ENCODE data around the gene FGD2.
"Not testable (repeated sequence)": the region's sequence is repeated elsewhere in the genome, so short reads cannot be mapped to it uniquely, and the experiment has no call there.

Gene FGD2

GRCh38 chr6:37038292-37039198, 33.1 kb downstream of the FGD2 start:
- DNase-seq (ENCODE audit: low read depth in 1 of 2, low spot score in 1 of 2), result no peak

DNA sequence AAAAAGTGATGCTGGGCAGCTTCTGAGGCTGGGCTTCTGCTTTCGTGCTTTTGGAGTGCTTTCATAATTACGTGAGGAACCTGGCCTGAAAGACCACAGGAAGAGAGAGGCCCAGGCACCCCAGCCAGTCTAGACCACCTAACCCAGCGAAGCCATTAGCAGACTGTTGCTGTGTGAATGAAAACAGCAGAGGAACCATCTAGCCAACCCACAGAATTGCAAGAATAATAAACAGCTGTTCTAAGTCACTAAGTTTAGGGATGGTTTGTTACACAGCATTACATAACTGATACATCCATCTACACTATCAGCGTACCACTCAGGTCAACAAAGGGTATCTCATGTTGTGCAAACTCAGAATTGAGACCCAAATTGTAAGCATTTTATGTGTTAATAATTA, 34.5 kb downstream of the FGD2 start:
- no peak for DNase-seq (ENCODE audit: low read depth in 1 of 2, low spot score in 1 of 2)

DNA sequence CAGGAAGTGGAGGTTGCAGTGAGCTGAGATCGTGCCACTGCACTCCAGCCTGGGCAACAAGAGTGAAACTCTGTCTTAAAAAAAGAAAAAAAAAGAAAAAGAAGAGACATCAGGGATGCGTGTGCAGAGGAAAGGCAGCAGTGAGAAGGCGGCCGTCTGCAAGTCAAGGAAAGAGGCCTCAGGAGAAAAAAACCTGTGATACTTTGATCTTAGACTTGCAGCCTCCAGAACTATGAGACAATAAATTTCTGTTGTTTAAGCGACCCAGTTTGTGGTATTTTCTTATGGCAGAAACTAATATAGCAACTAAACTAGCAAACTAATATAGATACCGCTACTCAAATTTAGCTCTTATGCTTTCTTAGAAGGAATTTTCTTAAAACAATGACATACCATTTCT, 36.1 kb downstream of the FGD2 start:
- no peak for DNase-seq (ENCODE audit: low read depth in 1 of 2, low spot score in 1 of 2)

DNA sequence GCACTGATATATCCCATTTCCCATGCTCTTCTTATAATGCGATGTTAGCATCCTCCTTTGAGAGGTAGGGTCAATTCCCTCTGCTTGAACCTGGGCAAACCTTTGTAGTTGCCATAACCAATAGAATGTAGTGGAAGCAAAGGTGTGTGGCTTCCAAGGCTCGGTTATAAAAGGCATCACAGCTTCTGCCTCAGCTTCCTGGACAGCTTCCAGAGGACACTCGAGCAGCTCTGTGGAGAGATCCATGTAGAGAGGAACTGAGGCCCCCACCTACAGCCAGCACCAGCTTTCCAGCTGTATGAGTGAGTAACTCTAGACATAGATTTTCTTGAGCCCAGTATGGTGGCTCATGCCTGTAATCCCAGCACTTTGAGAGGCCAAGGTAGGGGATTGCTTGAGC, 36.7 kb downstream of the FGD2 start:
- no peak for DNase-seq (ENCODE audit: low read depth in 1 of 2, low spot score in 1 of 2)

DNA sequence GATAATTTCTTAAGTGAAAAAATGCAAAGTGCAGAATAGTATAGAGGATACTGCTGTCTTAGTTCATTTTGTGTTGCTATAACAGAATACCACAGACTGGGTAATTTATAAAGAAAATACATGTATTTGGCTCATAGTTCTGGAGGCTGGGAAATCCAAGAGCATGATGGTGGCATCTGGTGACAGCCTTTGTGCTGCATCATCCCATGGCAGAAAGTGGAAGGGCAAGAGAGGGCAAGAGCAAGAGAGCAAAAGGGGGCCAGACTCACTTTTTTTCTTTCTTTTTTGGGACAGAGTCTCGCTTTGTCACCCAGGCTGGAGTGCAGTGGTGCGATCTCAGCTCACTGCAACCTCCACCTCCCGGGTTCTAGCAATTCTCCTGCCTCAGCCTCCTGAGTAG, 37.6 kb downstream of the FGD2 start:
- not testable (repeated sequence) for DNase-seq (ENCODE audit: low read depth in 1 of 2, low spot score in 1 of 2)

- DNase-seq (ENCODE audit: low read depth in 1 of 2, low spot score in 1 of 2), result no peak
These were observed 41.9 kb downstream of the FGD2 start for GRCh38 chr6:37047346-37047688.

DNA sequence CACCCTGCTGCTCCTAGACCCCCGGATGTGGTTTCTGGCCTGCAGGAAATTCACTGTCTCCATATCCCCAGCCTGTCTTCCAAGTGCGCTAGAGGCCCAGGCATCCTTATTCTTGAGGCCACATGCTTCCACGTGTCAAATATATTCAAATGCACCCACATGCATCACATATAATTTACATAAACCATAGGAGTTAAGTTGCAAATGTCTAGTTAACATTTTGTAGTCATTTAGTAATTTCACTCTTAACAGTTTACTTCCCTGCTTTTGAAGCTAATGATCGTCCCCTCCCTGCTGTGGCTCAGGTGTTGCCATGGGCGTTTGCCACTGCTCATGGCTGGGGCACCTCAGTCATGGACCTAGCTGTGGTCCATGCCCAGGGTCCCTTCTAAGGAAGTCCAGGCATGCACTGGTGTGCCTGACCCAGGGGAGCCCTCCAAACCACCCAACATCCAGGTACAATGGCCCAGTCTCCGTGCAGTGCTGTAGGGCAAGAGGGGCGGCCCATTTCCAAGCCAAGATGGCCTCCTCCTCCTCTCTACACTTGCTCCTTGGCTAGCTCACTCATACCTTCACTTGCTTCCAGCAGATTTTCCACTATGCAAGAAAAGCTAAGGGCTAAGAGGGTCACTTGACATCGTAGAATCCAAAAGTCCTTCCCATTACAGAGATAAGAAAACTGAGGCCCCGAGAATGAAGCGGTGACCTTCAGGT, 42.4 kb downstream of the FGD2 start:
- no peak for DNase-seq (ENCODE audit: low read depth in 1 of 2, low spot score in 1 of 2)

DNA sequence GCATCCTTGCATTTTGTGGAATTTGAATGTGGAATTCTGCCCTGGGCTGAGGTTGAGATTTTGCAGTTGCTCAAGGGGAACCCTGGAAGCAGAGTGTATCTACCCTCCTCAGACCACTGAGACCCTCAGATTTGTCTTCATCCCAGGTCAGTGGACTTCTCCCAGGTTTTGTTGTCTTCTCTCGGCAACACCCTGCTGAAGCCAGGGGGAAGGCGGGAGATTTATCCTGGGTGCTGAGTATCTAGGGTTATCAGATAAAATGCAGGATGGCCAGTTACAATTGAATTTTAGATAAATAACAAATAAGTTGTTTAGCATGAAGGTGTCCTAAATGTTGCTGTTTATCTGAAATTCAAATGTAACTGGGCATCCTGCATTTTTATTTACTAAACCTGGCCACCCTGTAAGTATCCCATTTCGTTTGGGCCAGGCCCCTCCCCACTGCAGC, 43.0 kb downstream of the FGD2 start:
- no peak for DNase-seq (ENCODE audit: low read depth in 1 of 2, low spot score in 1 of 2)

DNA sequence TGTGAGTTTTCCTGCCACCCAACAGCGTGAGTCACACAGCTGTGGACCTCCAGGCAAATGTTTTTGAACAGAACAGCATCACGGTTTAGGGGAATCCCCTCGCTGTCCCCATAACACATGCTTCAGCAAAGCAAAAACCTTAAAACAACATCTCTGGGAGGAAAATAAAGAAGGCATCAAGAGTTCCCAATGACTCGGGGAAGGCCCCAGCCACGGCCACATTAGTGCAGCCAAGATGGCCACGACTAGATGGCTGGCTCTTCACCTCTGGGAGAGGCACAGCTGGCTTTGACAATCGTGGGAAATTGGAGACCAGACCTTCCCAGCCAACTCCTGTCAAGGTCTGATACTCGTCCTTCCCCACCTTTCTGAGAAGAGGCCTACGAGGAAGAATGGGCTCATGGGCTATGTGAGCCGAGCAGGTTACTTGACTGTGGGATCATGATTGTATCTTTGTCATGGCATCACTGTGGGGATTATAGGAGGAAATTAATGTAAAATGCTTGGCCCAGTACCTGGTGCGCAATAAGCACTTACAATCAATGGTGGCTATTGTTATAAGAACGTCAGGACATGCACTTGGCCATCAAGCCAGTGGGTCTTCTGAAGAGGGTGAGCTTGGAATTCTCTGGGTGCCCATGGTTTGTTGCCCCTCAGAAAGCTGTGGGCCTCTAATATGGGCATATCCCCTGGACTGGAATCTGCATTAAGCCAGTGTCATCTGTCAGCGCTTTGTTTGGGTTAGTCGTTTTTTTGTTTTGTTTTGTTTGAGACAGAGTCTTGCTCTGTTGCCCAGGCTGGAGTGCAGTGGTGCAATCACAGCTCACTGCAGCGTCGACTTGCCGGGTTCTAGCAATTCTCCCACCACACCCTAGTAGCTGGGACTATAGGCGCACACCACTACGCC, 43.6 kb downstream of the FGD2 start:
- DNase-seq (ENCODE audit: low read depth in 1 of 2, low spot score in 1 of 2), result peak; percentile 38 to 62

DNA sequence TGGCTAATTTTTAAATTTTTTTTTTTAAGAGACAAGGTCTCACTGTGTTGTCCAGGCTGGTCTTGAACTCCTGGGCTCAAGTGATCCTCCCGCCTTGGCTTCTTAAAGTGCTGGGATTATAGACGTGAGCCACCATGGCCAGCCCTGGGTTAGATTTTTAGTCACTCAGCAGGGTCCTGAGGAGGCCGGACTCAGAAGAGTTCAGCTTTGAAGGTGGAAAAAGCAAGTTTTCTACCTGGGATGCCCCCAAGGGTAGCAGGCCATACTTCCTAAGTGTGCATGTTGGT, 44.2 kb downstream of the FGD2 start:
- DNase-seq (ENCODE audit: low read depth in 1 of 2, low spot score in 1 of 2), result no peak

GRCh38 chr6:37050045-37050853, 44.8 kb downstream of the FGD2 start:
- peak in 1 of 2 donors; percentile 52 for DNase-seq (ENCODE audit: low read depth in 1 of 2, low spot score in 1 of 2)

- DNase-seq (ENCODE audit: low read depth in 1 of 2, low spot score in 1 of 2), result no peak
These were observed 45.3 kb downstream of the FGD2 start for GRCh38 chr6:37050854-37051137.

DNA sequence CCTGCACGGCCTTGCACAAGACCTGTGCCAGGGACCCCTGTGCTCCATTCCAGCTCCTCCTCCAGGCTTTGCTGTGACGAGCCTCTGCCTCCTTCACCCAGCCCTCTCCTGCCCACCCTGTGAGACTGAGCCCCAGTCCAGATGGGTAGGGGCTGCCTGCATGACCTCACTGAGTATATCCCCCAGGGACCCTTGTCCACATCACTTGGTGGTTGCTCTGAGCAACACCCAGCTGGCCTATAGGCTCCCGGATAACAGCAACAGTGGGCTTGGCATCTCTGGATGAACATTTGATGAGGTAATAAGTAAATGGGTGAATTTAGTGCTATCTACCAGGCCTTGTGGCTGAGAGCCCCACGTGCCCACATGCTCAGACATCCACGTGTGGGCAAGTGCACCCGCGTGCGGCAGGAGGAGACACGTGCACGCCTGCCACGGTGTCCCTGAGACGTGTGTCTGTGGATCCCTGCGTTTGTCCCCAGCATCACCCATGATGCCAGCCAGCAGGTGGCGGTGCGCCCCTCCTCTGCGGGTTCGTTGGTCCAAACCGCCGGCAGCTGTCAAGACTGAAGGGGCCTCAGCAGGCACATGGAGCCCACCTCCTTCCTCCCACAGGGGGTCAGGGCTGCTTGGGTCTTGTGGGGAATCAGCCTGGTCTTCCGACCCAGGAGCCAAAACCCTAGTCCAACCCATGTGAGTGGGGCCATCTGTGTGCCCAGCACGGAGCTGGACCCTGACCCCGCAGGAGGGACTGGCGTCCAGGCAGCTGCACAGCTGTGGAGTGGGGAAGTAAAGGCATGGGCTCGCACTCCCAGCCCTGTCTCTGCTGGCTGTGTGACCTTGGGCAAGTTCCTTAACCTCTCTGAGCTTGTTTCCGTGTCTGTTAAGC, 45.9 kb downstream of the FGD2 start:
- peak; percentile 80 for DNase-seq (ENCODE audit: low read depth in 1 of 2, low spot score in 1 of 2)

DNA sequence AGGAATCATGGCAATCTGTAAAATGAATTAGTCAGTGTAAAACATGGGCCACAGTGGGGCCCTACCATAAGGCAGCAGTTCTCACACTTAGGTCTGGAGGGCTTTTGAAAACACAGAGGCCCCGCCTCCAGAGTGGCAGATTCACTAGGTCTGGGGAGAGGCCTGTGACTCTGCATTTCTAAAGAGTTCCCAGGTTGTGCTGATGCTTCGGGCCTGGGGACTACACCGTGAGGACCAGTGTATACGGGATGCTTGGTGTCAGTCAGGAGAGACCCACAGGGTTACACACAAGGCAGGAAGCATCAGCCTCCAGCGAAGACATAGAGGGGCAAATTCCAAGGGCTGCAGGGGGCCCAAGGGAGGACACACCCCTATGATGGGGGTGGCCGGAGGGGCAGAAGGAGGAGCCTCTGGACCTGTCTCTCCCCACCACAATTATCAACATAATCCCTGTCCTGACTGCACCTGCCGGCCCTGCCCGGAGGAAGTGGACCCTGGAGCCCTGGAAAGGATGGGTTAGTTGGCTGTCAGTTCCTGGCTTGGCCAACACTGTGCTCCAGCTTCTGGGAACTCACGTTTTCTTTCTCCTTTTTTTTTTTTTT, 46.7 kb downstream of the FGD2 start:
- no peak for DNase-seq (ENCODE audit: low read depth in 1 of 2, low spot score in 1 of 2)

DNA sequence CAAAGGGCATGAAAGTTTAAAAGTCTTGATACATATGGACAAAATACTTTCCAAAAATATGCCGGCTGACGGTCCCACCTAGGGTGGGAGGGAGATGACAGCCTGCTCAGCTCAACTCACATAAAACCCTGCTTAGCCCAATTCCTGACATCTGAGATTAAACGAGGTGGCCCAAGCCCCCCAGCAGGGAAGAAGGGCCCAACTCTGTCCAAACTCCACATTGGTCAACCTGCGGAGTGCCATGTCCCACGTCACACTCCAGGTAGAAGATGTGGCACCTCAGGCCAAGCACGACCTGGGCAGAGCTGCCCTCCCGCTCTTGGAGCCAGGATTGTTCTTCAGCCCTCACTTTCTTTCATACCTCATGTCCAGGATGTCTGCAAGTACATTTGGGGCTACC, 48.2 kb downstream of the FGD2 start:
- no peak for DNase-seq (ENCODE audit: low read depth in 1 of 2, low spot score in 1 of 2)

GRCh38 chr6:37054171-37054570, 48.7 kb downstream of the FGD2 start:
- DNase-seq (ENCODE audit: low read depth in 1 of 2, low spot score in 1 of 2), result no peak

DNA sequence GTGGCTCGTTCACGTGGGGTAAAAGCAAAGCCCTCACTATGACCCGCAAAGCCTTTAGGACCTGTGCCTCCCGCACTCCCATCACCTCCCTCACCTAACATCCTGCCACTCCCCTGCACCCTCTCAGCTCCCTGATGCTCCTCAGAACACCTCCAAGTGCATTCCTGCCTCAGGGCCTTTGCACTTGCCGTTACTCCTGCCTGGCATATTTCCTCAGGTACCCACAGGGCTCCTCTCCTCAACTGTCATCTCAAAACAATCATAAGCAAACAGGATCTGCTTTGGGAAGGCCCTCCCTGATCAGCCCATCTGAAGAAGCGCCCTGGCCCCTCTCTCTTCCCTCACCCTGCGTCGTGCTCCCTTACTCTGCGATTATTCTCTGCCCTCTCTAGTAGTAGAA, 49.1 kb downstream of the FGD2 start:
- no peak for DNase-seq (ENCODE audit: low read depth in 1 of 2, low spot score in 1 of 2)

GRCh38 chr6:37056112-37056403, 50.6 kb downstream of the FGD2 start:
- no peak for DNase-seq (ENCODE audit: low read depth in 1 of 2, low spot score in 1 of 2)

DNA sequence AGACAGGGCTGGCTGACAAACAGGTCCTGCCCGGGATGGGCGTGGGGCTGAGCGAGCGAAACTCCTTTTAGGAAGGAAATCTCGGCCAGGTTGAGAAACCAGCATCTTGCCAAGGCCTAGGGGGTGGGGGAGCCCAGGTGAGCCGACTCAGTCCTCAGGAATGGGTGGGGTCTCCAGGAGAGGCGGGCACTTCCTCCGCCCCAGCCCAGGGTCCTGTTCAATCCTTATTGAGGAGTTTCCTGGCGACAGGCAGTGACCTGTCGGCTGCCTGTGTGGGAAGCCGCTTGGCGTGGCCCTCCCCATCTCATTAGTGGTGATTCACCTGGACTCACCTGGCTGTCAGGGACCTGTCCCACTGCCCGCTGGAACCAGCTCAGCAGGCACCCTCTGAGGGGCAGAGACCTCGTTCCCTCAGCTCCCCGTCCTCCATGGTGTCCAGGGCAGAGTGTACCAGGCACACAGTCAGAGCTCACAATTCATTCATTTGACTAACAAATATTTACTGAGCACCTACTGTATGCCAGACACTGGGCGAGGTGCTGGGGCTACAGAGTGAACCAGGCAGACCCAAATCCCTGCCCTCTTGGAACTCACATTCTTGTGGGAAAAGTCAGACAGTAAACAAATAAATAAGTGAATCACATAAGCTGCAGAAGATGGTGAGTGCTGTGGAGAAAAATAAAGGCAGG, 51.1 kb downstream of the FGD2 start:
- DNase-seq (ENCODE audit: low read depth in 1 of 2, low spot score in 1 of 2), result no peak
